Spleen (tissue), 7 donors: ENCODE measurements around the gene FAM131C.

Experiments used
- POLR2AphosphoS5 ChIP-seq, 3 donors: sonication (generic); formaldehyde crosslinking; IDR thresholded peaks; one replicate each; pipeline ENCODE4 v1.5.1; 2017; ENCODE audit warnings: antibody characterized with exemption in 3 of 3
- TF ChIP-seq, protein P1 (sequence below), 11 experiments: fragments of 200-600 bp in 7 of 11; fragments of 450-650 bp in 4 of 11; sonication (generic) in 4 of 11; IDR thresholded peaks in 8 of 11; conservative IDR thresholded peaks in 3 of 11; 1 replicate in 7 of 11; 2 replicates in 4 of 11; pipeline versions ENCODE4 v1.4.0 to v1.8.0; 2016 to 2021; ENCODE audit warnings: antibody characterized with exemption in 11 of 11, inconsistent platforms in 4 of 11, mild to moderate bottlenecking in 1 of 11
- donor health status: DM: no; HTN: no; CAD: no; lungs with moderate emphysema.
- donor health status: DM: no; HTN: no; CAD: no.
- donor health status: DM: no; HTN: no; CAD: no.

DNA sequence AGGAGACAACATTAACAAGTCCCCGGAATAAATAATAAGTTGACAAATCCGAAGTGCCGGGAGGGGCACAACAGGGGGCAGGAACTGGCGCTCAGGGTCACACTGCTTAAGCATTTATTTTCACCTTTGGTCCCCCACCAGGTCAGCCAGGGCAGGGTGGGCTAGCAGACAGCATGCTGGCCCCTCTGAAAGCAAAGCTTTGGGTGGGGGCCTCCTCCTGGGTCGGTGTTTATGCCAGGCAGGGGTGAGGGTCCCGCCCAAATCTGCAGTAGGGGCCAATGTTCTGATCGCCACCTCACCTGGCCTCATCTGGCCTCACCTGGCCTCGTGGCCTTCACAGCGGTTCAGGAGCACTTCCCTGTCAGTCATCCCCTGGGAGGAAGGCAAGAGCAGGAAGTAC, 8.2 kb upstream of the FAM131C start:
- TF ChIP-seq, protein P1, sequence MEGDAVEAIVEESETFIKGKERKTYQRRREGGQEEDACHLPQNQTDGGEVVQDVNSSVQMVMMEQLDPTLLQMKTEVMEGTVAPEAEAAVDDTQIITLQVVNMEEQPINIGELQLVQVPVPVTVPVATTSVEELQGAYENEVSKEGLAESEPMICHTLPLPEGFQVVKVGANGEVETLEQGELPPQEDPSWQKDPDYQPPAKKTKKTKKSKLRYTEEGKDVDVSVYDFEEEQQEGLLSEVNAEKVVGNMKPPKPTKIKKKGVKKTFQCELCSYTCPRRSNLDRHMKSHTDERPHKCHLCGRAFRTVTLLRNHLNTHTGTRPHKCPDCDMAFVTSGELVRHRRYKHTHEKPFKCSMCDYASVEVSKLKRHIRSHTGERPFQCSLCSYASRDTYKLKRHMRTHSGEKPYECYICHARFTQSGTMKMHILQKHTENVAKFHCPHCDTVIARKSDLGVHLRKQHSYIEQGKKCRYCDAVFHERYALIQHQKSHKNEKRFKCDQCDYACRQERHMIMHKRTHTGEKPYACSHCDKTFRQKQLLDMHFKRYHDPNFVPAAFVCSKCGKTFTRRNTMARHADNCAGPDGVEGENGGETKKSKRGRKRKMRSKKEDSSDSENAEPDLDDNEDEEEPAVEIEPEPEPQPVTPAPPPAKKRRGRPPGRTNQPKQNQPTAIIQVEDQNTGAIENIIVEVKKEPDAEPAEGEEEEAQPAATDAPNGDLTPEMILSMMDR (IDR thresholded peaks at IDR 0.05 in 8 of 11, conservative IDR thresholded peaks at IDR 0.05 in 3 of 11) = no peak
- no peak for TF ChIP-seq POLR2AphosphoS5 (IDR thresholded peaks at IDR 0.05)
